DMS153 (cell line): Measurements from ENCODE around the gene RAB11FIP3.

ENCODE experiments used
- DNase-seq: peaks from one replicate; lab custom pipeline; 2025; lab: John Stamatoyannopoulos, UW

Gene RAB11FIP3

DNA sequence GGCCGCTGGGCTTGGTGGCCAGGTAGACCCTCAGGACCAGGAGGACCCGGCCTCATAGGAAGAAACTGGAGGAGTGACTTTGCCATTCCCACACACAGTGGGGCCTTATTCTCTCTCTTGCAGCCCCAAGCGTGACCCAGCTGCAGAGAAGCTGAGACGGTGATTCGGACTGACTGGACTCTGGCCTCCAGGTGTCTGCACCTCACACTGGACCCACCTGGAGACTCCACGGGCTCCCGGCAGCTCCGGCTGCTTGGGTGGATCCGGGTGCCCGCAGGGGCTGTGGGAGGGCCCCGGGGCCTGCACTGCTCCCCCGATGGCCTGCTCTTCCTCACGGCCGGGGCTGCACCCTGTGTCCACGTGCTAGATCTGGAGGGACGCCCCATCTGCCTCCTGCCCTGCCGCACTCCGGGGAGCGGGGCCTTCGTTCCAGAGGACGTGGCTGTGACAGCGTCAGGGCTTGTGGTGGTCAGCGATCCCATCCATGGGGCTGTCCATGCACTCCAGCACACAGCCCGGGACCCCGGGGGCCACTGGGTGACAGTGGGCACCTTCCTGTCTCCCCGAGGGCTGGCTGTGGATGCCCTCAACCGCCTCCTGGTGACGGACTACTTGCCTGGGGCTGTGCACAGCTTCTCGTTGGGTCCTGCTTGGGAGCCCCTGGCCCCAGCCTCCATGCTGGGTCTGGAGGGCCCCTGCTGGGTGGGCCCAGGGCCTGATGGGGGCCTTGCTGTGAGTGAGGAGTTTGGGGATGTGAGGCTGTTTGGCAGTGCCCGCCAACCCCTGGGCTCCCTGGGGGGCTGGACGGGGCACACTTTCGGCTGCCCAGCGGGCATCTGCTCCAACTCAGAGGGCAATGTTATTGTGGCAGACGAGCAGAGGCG, 142.2 kb downstream of the RAB11FIP3 start:
- DNase-seq: no peak

DNA sequence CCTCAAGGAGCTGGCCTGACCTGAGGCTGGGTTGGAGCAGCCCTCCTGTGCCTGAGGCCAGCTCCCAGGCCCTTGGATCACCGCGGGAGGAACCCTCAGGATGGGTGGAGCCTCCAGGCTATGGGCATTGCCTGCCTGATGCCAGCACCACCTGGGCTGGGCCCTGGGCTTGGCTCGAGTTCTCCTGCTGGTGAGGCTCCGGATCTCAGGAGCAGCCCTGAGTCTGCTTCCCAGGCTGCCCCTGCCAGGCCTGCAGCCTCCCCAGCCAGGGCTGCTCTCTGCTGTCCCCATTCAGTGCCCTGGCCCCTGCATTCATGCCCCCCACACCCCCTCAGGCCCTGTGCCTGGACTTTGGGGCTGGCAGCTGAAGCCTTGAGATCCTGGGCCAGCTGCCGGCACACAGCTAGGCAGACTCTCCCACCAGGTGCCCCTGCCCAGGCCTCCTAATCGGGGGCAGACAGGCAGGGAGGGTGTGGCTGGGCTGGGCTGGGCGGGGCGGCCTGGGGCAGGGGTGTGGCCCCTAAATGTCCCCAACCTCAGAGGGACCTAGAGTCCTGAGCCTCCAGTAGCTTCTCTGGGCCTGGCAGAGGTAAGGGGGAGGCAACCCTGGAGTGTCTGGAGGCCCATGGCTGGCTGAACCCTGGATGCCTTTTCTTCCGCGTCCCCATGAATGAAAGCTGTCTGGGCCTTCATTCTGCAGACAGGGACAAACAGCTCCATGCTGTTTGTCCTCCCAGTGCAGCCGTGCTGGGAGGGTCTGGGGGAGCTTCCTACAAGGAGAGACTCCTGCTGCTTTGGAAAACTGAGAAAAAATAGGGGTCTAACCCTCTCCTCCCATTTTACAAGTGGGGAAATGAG, 143.2 kb downstream of the RAB11FIP3 start:
- no peak for DNase-seq

DNA sequence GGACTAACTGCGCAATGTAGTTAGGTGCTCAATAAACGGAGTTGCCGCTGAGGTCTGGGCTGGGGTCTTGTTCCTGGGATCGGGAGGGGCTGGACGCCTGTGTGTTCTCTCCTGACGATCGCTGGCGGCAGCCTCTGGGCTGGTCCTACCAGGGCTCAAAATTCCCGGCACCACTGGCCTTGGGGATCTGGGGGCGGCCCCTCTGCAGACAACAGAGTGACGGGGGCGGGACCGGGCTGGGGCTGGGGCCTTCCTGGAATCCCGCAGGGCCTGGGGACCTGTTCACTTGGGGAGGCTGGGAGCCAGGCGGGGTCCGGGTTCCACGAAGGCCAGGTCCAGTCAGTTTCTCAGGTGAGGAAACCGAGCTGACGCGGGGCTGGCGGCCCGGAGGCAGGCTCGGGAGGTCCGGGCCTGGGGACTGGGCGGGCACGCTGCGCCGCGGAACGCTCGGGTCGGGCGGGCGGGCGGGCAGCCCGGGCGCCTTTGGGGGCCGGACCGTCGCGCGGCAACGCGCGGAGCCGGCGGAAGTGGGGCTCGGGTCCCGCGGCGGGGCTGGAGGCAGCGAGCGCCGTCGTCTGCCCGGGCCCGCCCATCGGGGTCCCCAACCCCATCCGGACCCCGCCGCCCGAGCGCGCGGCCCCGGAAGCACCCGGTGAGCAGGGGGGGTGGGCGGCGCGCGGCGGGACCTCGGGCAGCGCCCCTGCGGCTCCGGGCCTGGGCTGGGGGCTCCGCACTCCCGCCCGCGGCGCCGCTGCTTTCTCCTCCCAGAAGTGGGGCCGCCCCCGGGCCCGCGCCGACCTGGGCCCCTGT, 144.2 kb downstream of the RAB11FIP3 start, which contains the start of gene PIGQ:
Gene PIGQ, plus strand, starts transcription at position 524 of the 810 bp plus-strand sequence. CDS start 4,107 bp downstream, outside the sequence.
- DNase-seq: no peak
